T-helper 2 cell (primary cell): Measurements from ENCODE around the gene LRRC26.
"Not testable (repeated sequence)": the region's sequence is repeated elsewhere in the genome, so short reads cannot be mapped to it uniquely, and the experiment has no call there.

Experiments
- DNase-seq, 5 experiments: peaks; one replicate each; pipeline versions ENCODE4 v3.0.0 to v3.0.0-alpha.2; 2012 to 2022

Gene LRRC26

GRCh38 chr9:137149363-137149762 lies 20.5 kb downstream of the LRRC26 start:
- no peak for DNase-seq

DNA sequence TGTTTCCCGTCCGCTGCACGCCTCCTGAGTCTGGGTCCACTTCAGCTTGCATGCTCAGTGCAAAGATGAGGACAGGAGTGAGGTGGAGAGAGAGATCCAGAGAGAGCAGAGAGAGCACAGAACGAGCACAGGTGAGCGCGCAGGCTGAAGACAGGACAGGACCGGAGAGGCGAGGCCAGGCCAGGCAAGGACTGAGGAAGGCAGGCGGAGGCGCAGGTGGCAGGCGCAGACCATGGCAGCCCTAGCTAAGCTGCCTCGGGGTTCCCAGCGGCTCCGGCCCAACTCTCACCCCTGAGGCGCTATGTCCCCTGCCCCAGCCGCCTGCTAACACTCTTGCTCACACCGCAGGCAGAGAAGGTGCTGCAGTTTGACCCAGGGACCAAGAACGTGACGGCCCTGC lies 21.2 kb downstream of the LRRC26 start:
- no peak for DNase-seq

- DNase-seq: no peak
Measured at GRCh38 chr9:137148242-137148641, 21.6 kb downstream of the LRRC26 start.

DNA sequence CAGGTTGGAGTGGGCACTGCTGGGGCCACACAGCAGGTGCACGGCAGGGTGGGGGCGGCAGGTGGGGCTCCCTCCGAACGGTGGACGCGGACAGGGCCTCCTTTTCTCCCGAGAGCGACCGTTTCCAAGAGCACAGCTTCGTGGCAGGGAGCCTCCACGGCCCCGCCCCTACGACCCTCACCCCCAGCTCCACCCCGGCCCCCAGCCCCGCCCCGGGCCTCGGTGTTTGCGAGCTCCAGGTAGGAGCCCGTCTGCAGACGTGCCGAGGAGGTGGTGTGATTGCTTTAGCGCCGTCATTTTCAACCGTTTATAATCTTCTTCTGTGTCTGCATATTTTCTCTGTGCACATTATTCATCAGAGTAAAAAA lies 22.1 kb downstream of the LRRC26 start:
- DNase-seq: no peak

DNA sequence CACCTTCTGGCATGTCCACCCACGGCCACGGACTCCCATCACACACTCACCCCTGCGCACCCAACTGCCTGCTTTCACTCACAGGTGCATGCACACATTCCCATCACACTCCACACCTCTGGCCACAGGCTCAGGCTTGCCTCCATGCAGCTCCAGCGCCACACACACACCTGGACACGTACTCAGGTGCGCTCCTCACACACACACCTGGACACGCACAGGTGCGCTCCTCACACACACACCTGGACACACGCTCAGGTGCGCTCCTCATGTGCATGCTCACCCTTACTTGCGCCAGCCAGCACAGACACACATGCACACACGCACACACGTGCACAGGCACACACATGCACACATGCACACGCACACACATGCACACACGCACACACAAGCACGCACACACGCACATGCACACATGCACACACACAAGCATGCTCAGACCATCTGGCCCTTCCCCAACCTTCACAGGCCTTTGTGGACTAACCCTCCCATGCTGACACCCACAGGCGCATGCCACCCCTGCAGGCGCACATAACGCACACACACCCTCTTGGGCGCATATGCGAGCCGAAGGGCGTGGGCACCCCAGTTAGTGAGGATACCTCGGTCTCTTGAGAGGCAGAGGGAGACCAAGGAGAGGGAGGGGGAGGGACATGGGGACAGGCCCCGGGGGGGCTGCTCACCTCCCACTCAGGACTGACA lies 22.6 kb downstream of the LRRC26 start:
- DNase-seq: no peak

DNA sequence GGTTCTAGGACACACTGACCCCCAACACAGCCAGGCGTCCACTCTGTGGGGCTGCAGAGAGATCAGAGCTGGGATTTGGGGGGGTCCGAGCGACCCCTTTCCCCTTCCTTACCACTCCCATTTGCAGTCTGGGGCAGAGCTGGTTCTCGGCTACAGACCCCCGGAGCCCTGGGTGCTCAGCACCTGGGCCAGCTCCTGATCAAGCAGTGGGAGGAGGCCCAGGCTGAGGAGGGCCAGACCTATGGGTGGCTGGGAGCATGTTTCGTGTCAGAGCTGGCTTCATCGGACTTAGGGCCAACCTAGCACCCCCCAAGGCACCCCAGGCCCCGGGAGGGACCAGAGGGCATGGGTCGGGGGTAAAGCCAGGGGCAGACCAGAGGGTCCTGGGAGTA lies 23.3 kb downstream of the LRRC26 start:
- DNase-seq: no peak

- no peak for DNase-seq
Measured at GRCh38 chr9:137145731-137146526, 23.9 kb downstream of the LRRC26 start.

DNA sequence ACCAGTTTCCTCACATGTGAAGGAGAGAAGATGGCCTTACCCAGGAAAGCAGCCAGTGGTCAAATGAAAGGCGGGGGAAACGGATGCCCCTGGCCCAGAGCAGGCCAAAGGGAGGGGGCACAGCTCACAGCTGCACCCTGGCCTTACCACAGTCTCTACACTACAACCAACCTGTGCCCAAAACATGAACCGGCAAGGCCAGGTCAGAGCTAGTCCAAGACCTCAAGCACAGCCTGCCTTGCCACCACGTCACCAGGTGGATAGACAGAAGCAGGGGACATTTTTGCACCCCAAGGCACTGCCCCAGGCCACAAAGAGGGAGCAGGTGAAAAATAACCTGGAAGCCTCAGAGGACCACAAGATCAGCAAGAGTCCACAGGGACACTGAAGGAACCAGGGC lies 26.4 kb downstream of the LRRC26 start:
- no peak for DNase-seq

GRCh38 chr9:137141976-137142936 lies 27.6 kb downstream of the LRRC26 start:
- DNase-seq: no peak

DNA sequence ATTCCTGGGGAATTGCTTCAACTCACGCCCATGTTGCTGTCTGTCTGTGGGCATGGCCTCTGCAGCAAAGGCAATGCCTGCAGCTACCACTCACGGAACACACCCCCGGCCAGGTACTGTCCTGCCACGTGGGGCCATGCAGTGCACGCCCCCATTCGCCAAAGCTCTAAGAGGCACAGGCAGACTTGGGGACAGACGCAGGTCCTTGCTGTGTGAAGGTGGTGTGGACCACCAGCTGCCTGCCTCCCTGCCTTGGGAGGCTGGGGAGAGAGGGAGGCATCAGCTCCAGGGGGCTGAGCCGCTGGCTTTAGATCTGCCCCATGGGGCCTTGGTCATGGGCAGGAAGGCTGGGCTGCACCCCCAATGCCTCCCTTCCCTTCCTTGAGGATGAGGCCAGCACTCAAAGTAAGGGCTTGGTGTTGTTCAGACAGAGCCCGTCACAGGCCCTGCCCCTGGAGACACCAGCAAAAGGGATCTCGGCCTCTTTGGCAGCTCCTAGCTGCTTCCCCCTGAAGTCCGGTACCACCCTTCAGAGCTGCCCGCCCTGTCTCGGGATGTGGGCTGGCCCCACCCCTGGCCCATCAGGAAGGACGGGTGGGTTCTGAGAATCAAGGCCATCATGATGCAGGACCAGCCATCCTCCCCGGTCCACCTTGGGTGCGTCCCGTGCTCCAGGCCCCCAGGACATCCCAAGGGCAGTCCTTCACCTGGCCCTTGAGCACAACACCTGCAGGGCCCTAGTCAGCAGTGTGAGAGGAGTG lies 28.6 kb downstream of the LRRC26 start:
- DNase-seq: no peak

DNA sequence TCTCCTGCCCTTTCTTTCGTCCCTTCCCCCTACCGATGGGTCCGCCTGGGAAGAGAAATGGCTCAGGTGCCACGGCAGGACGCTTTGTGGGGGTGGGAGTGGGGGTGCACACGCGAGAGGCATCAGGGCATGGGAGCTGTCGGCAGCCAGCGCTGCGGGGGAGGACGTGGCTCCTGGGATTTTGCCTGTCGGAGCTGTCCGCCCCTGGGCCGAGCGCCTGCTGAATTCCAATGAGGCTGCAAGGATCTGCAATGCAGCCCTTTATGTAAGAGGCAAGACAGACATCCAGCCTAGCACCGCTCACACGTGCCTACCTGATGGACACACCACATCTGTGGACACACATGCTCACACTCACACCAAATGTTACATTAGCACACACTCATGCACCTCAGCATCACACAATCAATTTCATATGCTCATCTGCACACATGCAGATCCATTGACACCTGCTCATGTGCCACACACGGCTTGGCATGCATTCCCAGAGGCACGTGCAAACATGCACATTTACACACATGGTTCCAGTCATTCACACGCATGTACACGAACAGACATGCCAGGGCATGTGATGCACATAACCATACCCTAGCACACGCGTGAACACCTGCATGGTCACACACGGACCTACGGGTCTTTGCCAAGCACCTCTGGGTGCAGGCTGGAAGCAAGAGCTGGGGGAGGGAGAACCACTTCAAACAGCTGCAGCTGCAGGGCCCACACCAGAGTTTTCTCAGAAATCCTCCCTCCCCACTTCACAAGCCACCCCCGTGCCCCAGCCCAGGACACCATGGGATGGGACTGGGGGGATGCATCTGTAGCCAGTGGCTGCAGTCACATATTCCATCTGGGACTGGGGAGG lies 29.5 kb downstream of the LRRC26 start:
- DNase-seq: no peak

- DNase-seq: no peak
Measured at GRCh38 chr9:137139468-137140150, 30.2 kb downstream of the LRRC26 start.

DNA sequence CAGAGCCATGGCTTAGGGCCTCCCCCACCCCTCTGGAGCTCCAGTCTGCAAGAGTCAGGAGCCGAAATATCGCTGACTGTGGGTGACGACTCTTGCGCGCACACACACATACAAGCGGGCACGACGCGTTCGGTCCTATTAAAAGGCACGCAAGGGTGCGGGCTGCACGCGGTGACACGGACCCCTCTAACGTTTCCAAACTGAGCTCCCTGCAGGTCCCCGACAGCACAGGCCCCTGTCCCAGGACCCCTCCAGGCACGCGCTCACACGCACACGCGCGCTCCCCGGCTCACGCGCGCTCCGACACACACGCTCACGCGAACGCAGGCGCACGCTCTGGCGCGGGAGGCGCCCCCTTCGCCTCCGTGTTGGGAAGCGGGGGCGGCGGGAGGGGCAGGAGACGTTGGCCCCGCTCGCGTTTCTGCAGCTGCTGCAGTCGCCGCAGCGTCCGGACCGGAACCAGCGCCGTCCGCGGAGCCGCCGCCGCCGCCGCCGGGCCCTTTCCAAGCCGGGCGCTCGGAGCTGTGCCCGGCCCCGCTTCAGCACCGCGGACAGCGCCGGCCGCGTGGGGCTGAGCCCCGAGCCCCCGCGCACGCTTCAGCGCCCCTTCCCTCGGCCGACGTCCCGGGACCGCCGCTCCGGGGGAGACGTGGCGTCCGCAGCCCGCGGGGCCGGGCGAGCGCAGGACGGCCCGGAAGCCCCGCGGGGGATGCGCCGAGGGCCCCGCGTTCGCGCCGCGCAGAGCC lies 31.0 kb downstream of the LRRC26 start, which contains the start of gene GRIN1:
GRIN1 (plus strand) TSS at position 433 of the 746 bp plus-strand sequence. CDS start 333 bp downstream, outside the sequence.
- DNase-seq: peak in 2 of 5 experiments; percentile 14 to 40

- DNase-seq: no peak
Measured at GRCh38 chr9:137138058-137138721, 31.7 kb downstream of the LRRC26 start.

DNA sequence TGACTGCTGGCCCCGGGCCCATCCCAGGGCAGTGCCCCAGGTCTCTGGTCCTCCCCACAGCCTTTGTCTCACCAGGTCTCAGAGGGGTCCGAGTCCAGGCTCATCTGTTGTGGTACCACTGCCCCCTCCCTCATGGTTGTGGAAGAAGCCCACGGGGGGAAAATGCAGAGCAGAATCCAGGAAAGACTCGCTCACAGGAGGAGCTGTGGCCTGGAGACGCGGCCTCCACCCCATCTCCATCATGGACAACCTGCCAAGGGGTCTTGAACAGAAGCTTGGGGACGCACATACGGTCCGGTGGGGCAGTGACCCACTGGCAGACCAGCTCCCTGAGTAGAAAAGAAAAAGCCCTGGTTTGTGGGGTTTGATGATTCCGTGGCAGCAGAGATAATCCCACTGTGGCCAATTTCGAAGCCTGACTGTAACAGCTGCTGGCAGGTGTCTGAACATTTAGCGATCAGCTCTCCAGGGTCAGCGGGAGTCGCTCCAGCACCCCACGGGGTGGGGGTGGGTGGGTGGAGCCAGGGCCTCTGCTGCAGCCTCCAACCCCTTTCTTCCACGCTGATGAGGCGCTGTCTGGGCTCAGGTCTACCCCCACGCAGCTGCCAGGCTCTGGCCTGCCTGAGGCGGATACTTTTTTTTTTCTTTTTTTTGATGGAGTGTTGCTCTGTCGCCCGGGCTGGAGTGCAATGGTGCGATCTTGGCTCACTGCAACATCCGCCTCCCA lies 32.8 kb downstream of the LRRC26 start:
- DNase-seq: no peak

- DNase-seq: no peak
Measured at GRCh38 chr9:137136261-137136880, 33.5 kb downstream of the LRRC26 start.

DNA sequence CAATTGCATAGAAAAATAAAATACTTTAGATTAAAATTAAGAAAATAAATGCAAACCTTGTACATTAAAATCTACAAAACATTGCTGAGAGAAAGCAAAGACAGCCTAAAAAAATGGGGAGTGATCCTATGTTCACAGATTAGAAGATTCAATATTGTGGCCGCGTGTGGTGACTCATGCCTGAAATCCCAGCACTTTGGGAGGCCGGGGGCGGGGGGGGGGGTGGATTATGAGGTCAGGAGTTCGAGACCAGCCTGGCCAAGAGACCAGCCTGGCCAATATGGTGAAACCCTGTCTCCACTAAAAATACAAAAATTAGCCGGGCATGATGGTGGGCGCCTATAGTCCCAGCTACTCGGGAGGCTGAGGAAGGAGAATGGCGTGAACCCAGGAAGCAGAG lies 34.7 kb downstream of the LRRC26 start:
- not testable (repeated sequence) for DNase-seq

DNA sequence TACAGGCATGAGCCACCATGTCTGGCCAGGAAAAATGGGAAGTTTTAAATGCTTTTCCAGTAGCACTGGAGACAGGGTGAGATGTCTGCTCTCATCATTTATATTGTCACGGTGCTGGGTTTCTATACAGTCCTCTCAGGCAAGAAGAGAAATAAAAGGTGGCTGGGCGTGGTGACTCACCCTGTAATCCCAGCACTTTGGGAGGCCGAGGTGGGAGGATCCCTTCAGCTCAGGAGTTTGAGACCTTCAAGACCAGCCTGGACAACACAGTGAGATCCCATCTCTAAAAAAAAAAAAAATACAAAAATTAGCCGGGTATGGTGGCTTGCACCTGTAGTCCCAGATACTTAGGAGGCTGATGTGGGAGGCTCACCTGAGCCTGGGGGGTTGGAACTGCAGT lies 35.7 kb downstream of the LRRC26 start:
- DNase-seq: no peak
